ENCODE data around the gene WNT7B. TPM values are rescaled to one million over a fixed set of nuclear protein-coding genes. Genes with fewer than 3 reads are reported as not detected.

WNT7B gene
- total and polyA plus RNA-seq, 10 of the 15 experiments (the other 5 are each of a cell fraction or from before 2014, with no cell fraction given), result 0.12 TPM; not detected in 9

GRCh38 chr22:45964926-45965527 is 11.9 kb downstream of the WNT7B start:
- intact Hi-C loops (cut with micrococcal nuclease; ENCODE audit: unreplicated experiment) (no loop called here), in situ Hi-C loops (cut with MboI) (loop anchor here (5.0 to 25.0 kb wide), 2 partner anchors 323 to 1053 kb away; no protein-coding TSS in a partner anchor)
- ChIA-PET POLR2A (no interaction called here), RAD21 (ENCODE audit: unreplicated experiment) (no interaction called here), CTCF (no interaction called here), SMC1A (ENCODE audit: uncharacterized antibody, unreplicated experiment) (no interaction called here)
- Histone ChIP-seq H3K27ac (ENCODE audit: control insufficient read depth, insufficient read depth) (no peak overlapping the region), H4K20me1 (ENCODE audit: control insufficient read depth, insufficient read depth) (no peaks in the 10 kb centered on the region), H3K36me3 (ENCODE audit: control insufficient read depth in 2 of 2, insufficient read depth in 2 of 2, low read length in 1 of 2) (no peaks in the 10 kb centered on the region), H3K79me2 (ENCODE audit: control insufficient read depth, insufficient read depth, low read length) (no peaks in the 10 kb centered on the region), H3K9me3 (replicated peaks; ENCODE audit: control insufficient read depth, insufficient read depth, low read length) (no peaks in the 10 kb centered on the region), H2AFZ (ENCODE audit: control insufficient read depth, low read depth, low read length) (no peak overlapping the region), H3K4me2 (ENCODE audit: control insufficient read depth, insufficient read depth) (no peak overlapping the region), H3K27me3 (replicated peaks in 1 of 2; ENCODE audit: control insufficient read depth in 2 of 2, insufficient read depth in 2 of 2, low read length in 1 of 2) (peaks cover 0 to 6% of the 10 kb centered on the region in 2 experiments; a peak in 2 of 4 replicates), H3K9ac (ENCODE audit: control insufficient read depth, insufficient read depth, low read length) (no peak overlapping the region), H3K4me3 (no peak overlapping the region), H3K4me1 (ENCODE audit: control insufficient read depth, insufficient read depth, low read length) (no peaks in the 10 kb centered on the region)
- under 1% methylated on average over 12 of the region's 12 CpGs for WGBS (ENCODE audit: insufficient coverage, insufficient replicate concordance, low lambda C conversion rate, missing lambda C conversion rate)
- FAIRE-seq (no peak), ATAC-seq (no peak), DNase-seq (ENCODE audit: low read depth, low spot score) (no peak)
- TF ChIP-seq USF1 (IDR thresholded peaks at IDR 0.05; ENCODE audit: borderline replicate concordance, extremely low read length, insufficient read depth, low read depth, low read length) (no peak), HSF1 (IDR thresholded peaks at IDR 0.05; ENCODE audit: low read depth, low read length) (no peak), E2F8 (IDR thresholded peaks at IDR 0.05; ENCODE audit: low read depth, partially characterized antibody) (no peak), SREBF1 (IDR thresholded peaks at IDR 0.05; ENCODE audit: low read length) (no peak), E2F4 (IDR thresholded peaks at IDR 0.05; ENCODE audit: low read depth, low read length) (no peak), ZZZ3 (IDR thresholded peaks at IDR 0.05; ENCODE audit: control insufficient read depth, insufficient read length, low read depth) (no peak), TCF3 (IDR thresholded peaks at IDR 0.05; ENCODE audit: borderline replicate concordance, insufficient read depth, low read depth, low read length) (no peak), CBFB (IDR thresholded peaks at IDR 0.05; ENCODE audit: low read depth) (no peak), HCFC1 (IDR thresholded peaks at IDR 0.05; ENCODE audit: low read length) (no peak), MXI1 (IDR thresholded peaks at IDR 0.05; ENCODE audit: low read depth, low read length) (no peak), STAT3 (IDR thresholded peaks at IDR 0.05; ENCODE audit: low read depth, low read length) (no peak), ATF3 (IDR thresholded peaks at IDR 0.05; ENCODE audit: borderline replicate concordance, extremely low read depth, low read depth, low read length) (no peak), HDGF (IDR thresholded peaks at IDR 0.05) (no peak), ATF2 (IDR thresholded peaks at IDR 0.05; ENCODE audit: low read length) (no peak), MEF2B (IDR thresholded peaks at IDR 0.05; ENCODE audit: partially characterized antibody, poor library complexity, severe bottlenecking) (no peak)
- BruUV-seq (replicated peaks), result no TSS peak
